NB4 (cell line): Measurements from ENCODE around the gene AP1S2.

Experiments used
- CTCF ChIP-seq: IDR thresholded peaks from one replicate; pipeline ENCODE4 v1.5.1; 2012; ENCODE audit warnings: low read depth, low read length
- MYC ChIP-seq: IDR thresholded peaks from 2 replicates; pipeline ENCODE4 v1.6.1; 2011; ENCODE audit warnings: low read depth, low read length

- TF ChIP-seq MYC (no peak), CTCF (no peak)
These were observed 34.2 kb downstream of the AP1S2 start for GRCh38 chrX:15820106-15821073.
